ENCODE data around the gene SLC4A5. TPM values are rescaled to one million over a fixed set of nuclear protein-coding genes. Genes with fewer than 3 reads are reported as not detected.
"Not testable (repeated sequence)": the region's sequence is repeated elsewhere in the genome, so short reads cannot be mapped to it uniquely, and the experiment has no call there.

SLC4A5 gene
- total RNA-seq, 2 experiments from 2014 or later: 1.1 to 2.3 TPM

- intact Hi-C loops (cut with micrococcal nuclease): no loop called here
- H3K36me3 Mint-ChIP-seq (ENCODE audit: low read depth): peaks cover 31% of the 10 kb centered on the region
- H3K4me3 Mint-ChIP-seq: no peak overlapping the region
- H3K4me1 Mint-ChIP-seq (ENCODE audit: low read depth): no peaks in the 10 kb centered on the region
- CTCF ChIA-PET: interaction anchor here (1.4 kb wide), 1 partner anchor 111 kb away, joined by 3 read pairs; no protein-coding TSS in a partner anchor
- no peak for DNase-seq
- H3K9me3 Mint-ChIP-seq: no peaks in the 10 kb centered on the region
- no peak overlapping the region for H3K27ac Mint-ChIP-seq
- H3K27me3 Mint-ChIP-seq (ENCODE audit: low read depth): no peaks in the 10 kb centered on the region
Observed at GRCh38 chr2:74361327-74361726, 18.1 kb upstream of the SLC4A5 start.

GRCh38 chr2:74357627-74358026 is 14.4 kb upstream of the SLC4A5 start:
- Mint-ChIP-seq H3K36me3 (ENCODE audit: low read depth) (peaks cover 16% of the 10 kb centered on the region), H3K4me1 (ENCODE audit: low read depth) (no peaks in the 10 kb centered on the region), H3K27ac (no peak overlapping the region), H3K9me3 (no peaks in the 10 kb centered on the region), H3K4me3 (no peak overlapping the region), H3K27me3 (ENCODE audit: low read depth) (no peaks in the 10 kb centered on the region)
- no peak for DNase-seq
- intact Hi-C loops (cut with micrococcal nuclease): no loop called here
- CTCF ChIA-PET: interaction anchor here (0.6 to 3.3 kb wide), 4 partner anchors 23 to 1698 kb away, joined by 3 to 11 read pairs (median 4); no protein-coding TSS in a partner anchor

GRCh38 chr2:74349889-74350288 is 6.7 kb upstream of the SLC4A5 start:
- Mint-ChIP-seq H3K27ac (no peak overlapping the region), H3K27me3 (ENCODE audit: low read depth) (no peaks in the 10 kb centered on the region), H3K36me3 (ENCODE audit: low read depth) (peaks cover 2% of the 10 kb centered on the region), H3K9me3 (no peaks in the 10 kb centered on the region), H3K4me1 (ENCODE audit: low read depth) (no peaks in the 10 kb centered on the region), H3K4me3 (no peak overlapping the region)
- intact Hi-C loops (cut with micrococcal nuclease): no loop called here
- DNase-seq: no peak
- CTCF ChIA-PET: interaction anchor here (0.6 to 1.2 kb wide), 2 partner anchors 15 to 99 kb away, joined by 3 to 5 read pairs; no protein-coding TSS in a partner anchor

- H3K4me1 Mint-ChIP-seq (ENCODE audit: low read depth): no peaks in the 10 kb centered on the region
- H3K36me3 Mint-ChIP-seq (ENCODE audit: low read depth): peaks cover 2% of the 10 kb centered on the region
- no peak for DNase-seq
- H3K4me3 Mint-ChIP-seq: no peak overlapping the region
- H3K27ac Mint-ChIP-seq: no peak overlapping the region
- CTCF ChIA-PET: interaction anchor here (1.0 kb wide), 1 partner anchor 13 kb away, joined by 8 read pairs; no protein-coding TSS in a partner anchor
- intact Hi-C loops (cut with micrococcal nuclease): no loop called here
- no peaks in the 10 kb centered on the region for H3K9me3 Mint-ChIP-seq
- H3K27me3 Mint-ChIP-seq (ENCODE audit: low read depth): no peaks in the 10 kb centered on the region
Observed at GRCh38 chr2:74347742-74348141, 4.5 kb upstream of the SLC4A5 start.

GRCh38 chr2:74347303-74347702 is 4.1 kb upstream of the SLC4A5 start:
- Mint-ChIP-seq H3K4me1 (ENCODE audit: low read depth) (no peaks in the 10 kb centered on the region), H3K27me3 (ENCODE audit: low read depth) (no peaks in the 10 kb centered on the region), H3K4me3 (no peak overlapping the region), H3K36me3 (ENCODE audit: low read depth) (peaks cover 2% of the 10 kb centered on the region), H3K9me3 (no peaks in the 10 kb centered on the region), H3K27ac (no peak overlapping the region)
- CTCF ChIA-PET: interaction anchor here (1.0 kb wide), 1 partner anchor 12 kb away, joined by 8 read pairs; no protein-coding TSS in a partner anchor
- intact Hi-C loops (cut with micrococcal nuclease): no loop called here
- DNase-seq: no peak

- intact Hi-C loops (cut with micrococcal nuclease): no loop called here
- no peak overlapping the region for H3K27ac Mint-ChIP-seq
- H3K9me3 Mint-ChIP-seq: no peaks in the 10 kb centered on the region
- no peak overlapping the region for H3K4me3 Mint-ChIP-seq
- CTCF ChIA-PET: interaction anchor here (0.6 to 2.0 kb wide), 3 partner anchors 10 to 244 kb away, joined by 3 to 14 read pairs (median 3); no protein-coding TSS in a partner anchor
- H3K4me1 Mint-ChIP-seq (ENCODE audit: low read depth): no peaks in the 10 kb centered on the region
- H3K36me3 Mint-ChIP-seq (ENCODE audit: low read depth): no peaks in the 10 kb centered on the region
- DNase-seq: no peak
- H3K27me3 Mint-ChIP-seq (ENCODE audit: low read depth): no peaks in the 10 kb centered on the region
Observed at GRCh38 chr2:74345272-74345943, 2.2 kb upstream of the SLC4A5 start.

GRCh38 chr2:74336227-74336626 is 7.0 kb downstream of the SLC4A5 start:
- not testable (repeated sequence) for H3K36me3 Mint-ChIP-seq (ENCODE audit: low read depth); H3K4me1 Mint-ChIP-seq (ENCODE audit: low read depth); DNase-seq; H3K27me3 Mint-ChIP-seq (ENCODE audit: low read depth); H3K27ac Mint-ChIP-seq; H3K9me3 Mint-ChIP-seq; H3K4me3 Mint-ChIP-seq
- intact Hi-C loops (cut with micrococcal nuclease): loop anchor here (10.0 kb wide), 1 partner anchor 191 kb away; the partner anchor contains the start of gene BOLA3
- CTCF ChIA-PET: interaction anchor here (0.8 to 5.6 kb wide), 18 partner anchors 9 to 513 kb away, joined by 3 to 163 read pairs (median 12); partner anchors contain the start of genes MOB1A and STAMBP

GRCh38 chr2:74334931-74335333 is 8.3 kb downstream of the SLC4A5 start:
- CTCF ChIA-PET: interaction anchor here (0.6 to 5.6 kb wide), 56 partner anchors 10 to 653 kb away, joined by 3 to 163 read pairs (median 5); partner anchors contain the start of genes MOB1A, MTHFD2 and STAMBP
- intact Hi-C loops (cut with micrococcal nuclease): loop anchor here (1.0 to 10.0 kb wide), 7 partner anchors 58 to 511 kb away; partner anchors contain the start of gene BOLA3
- Mint-ChIP-seq H3K27ac (no peak overlapping the region), H3K4me3 (no peak overlapping the region), H3K36me3 (ENCODE audit: low read depth) (no peaks in the 10 kb centered on the region), H3K27me3 (ENCODE audit: low read depth) (no peaks in the 10 kb centered on the region), H3K9me3 (no peaks in the 10 kb centered on the region), H3K4me1 (ENCODE audit: low read depth) (no peaks in the 10 kb centered on the region)
- DNase-seq: peak; percentile 86

- Mint-ChIP-seq H3K4me1 (ENCODE audit: low read depth) (no peaks in the 10 kb centered on the region), H3K36me3 (ENCODE audit: low read depth) (no peaks in the 10 kb centered on the region), H3K27ac (no peak overlapping the region), H3K4me3 (no peak overlapping the region), H3K27me3 (ENCODE audit: low read depth) (no peaks in the 10 kb centered on the region), H3K9me3 (no peaks in the 10 kb centered on the region)
- intact Hi-C loops (cut with micrococcal nuclease): loop anchor here (1.0 to 10.0 kb wide), 6 partner anchors 59 to 253 kb away; partner anchors contain the start of gene BOLA3
- CTCF ChIA-PET: interaction anchor here (0.6 to 5.6 kb wide), 41 partner anchors 9 to 652 kb away, joined by 3 to 163 read pairs (median 5); partner anchors contain the start of genes MTHFD2 and STAMBP
- no peak for DNase-seq
Observed at GRCh38 chr2:74333896-74334586, 9.2 kb downstream of the SLC4A5 start.

- intact Hi-C loops (cut with micrococcal nuclease): loop anchor here (2.0 to 10.0 kb wide), 4 partner anchors 142 to 254 kb away; partner anchors contain the start of gene BOLA3
- no peak overlapping the region for H3K27ac Mint-ChIP-seq
- peak; percentile 46 for DNase-seq
- no peaks in the 10 kb centered on the region for H3K4me1 Mint-ChIP-seq (ENCODE audit: low read depth)
- no peaks in the 10 kb centered on the region for H3K36me3 Mint-ChIP-seq (ENCODE audit: low read depth)
- no peaks in the 10 kb centered on the region for H3K9me3 Mint-ChIP-seq
- CTCF ChIA-PET: interaction anchor here (0.7 to 5.6 kb wide), 6 partner anchors 19 to 84 kb away, joined by 3 to 163 read pairs (median 11); no protein-coding TSS in a partner anchor
- no peaks in the 10 kb centered on the region for H3K27me3 Mint-ChIP-seq (ENCODE audit: low read depth)
- H3K4me3 Mint-ChIP-seq: no peak overlapping the region
Observed at GRCh38 chr2:74333175-74333574, 10.0 kb downstream of the SLC4A5 start.

- no peaks in the 10 kb centered on the region for H3K27me3 Mint-ChIP-seq (ENCODE audit: low read depth)
- intact Hi-C loops (cut with micrococcal nuclease): loop anchor here (2.0 to 10.0 kb wide), 4 partner anchors 142 to 255 kb away; partner anchors contain the start of gene BOLA3
- no peaks in the 10 kb centered on the region for H3K4me1 Mint-ChIP-seq (ENCODE audit: low read depth)
- no peak overlapping the region for H3K4me3 Mint-ChIP-seq
- no peak for DNase-seq
- no peaks in the 10 kb centered on the region for H3K36me3 Mint-ChIP-seq (ENCODE audit: low read depth)
- no peak overlapping the region for H3K27ac Mint-ChIP-seq
- CTCF ChIA-PET: interaction anchor here (0.7 to 5.6 kb wide), 7 partner anchors 19 to 84 kb away, joined by 3 to 163 read pairs (median 5); no protein-coding TSS in a partner anchor
- no peaks in the 10 kb centered on the region for H3K9me3 Mint-ChIP-seq
Observed at GRCh38 chr2:74332550-74333174, 10.6 kb downstream of the SLC4A5 start.

All from activated naive CD4-positive, alpha-beta T cell treated with anti-CD3 and anti-CD28 coated beads for 36 hours (primary cell).